Mesenteric fat pad (tissue), 1 donor: ENCODE measurements around the gene C1orf159. TPM values are rescaled to one million over a fixed set of nuclear protein-coding genes. Genes with fewer than 3 reads are reported as not detected.
"Not testable (repeated sequence)": the region's sequence is repeated elsewhere in the genome, so short reads cannot be mapped to it uniquely, and the experiment has no call there.

Source experiments
- DNase-seq: peaks from one replicate; pipeline ENCODE4 v3.0.0-alpha.2; 2020; ENCODE audit warnings: low spot score
- total RNA-seq: library from RNA; stranded (reverse); fragmentation: NEBNext Ultra II Directional; extraction: Animal tissue kit (Norgen Biotek cat#: 25700); gene quantifications from one replicate; pipeline ENCODE4 v1.2.1, GENCODE V29; 2021
- donor health status: DM: yes; HTN: yes; CAD: no.

C1orf159 gene
- total RNA-seq, 1 donor from 2014 or later, result 9.0 TPM

- no peak for DNase-seq
These were observed 33.6 kb downstream of the C1orf159 start for GRCh38 chr1:1082239-1082775.

GRCh38 chr1:1081311-1082238 is 34.3 kb downstream of the C1orf159 start:
- no peak for DNase-seq

GRCh38 chr1:1080951-1081310 is 35.0 kb downstream of the C1orf159 start:
- DNase-seq, result no peak

GRCh38 chr1:1080122-1080757 is 35.6 kb downstream of the C1orf159 start:
- DNase-seq, result no peak

- DNase-seq, result no peak
These were observed 36.3 kb downstream of the C1orf159 start for GRCh38 chr1:1079408-1080121.

GRCh38 chr1:1077396-1077795 is 38.5 kb downstream of the C1orf159 start:
- not testable (repeated sequence) for DNase-seq

- no peak for DNase-seq
These were observed 40.5 kb downstream of the C1orf159 start for GRCh38 chr1:1075148-1075935.

- no peak for DNase-seq
These were observed 41.2 kb downstream of the C1orf159 start for GRCh38 chr1:1074631-1075147.

GRCh38 chr1:1073743-1074587 is 41.9 kb downstream of the C1orf159 start, which contains the start of gene RNF223:
Gene RNF223 (minus strand): TSS chr1:1074306. CDS start chr1:1072566, 1,740 bp downstream.
- DNase-seq, result no peak

- no peak for DNase-seq
These were observed 42.8 kb downstream of the C1orf159 start for GRCh38 chr1:1072849-1073742.

GRCh38 chr1:1072299-1072848 is 43.5 kb downstream of the C1orf159 start:
- DNase-seq, result no peak

GRCh38 chr1:1071486-1072298 is 44.2 kb downstream of the C1orf159 start:
- DNase-seq, result no peak

GRCh38 chr1:1069711-1070676 is 45.9 kb downstream of the C1orf159 start:
- no peak for DNase-seq

- no peak for DNase-seq
These were observed 46.7 kb downstream of the C1orf159 start for GRCh38 chr1:1069056-1069710.

GRCh38 chr1:1068517-1069055 is 47.3 kb downstream of the C1orf159 start:
- DNase-seq, result no peak
